Spleen (tissue), 7 donors: ENCODE measurements around the gene PRKCQ.

Experiments
- POLR2A ChIP-seq, 3 donors: fragments of 450-650 bp; IDR thresholded peaks; one replicate each; pipeline ENCODE4 v1.5.1; 2017; ENCODE audit warnings: antibody characterized with exemption in 3 of 3, mild to moderate bottlenecking in 1 of 3
- POLR2AphosphoS5 ChIP-seq, 3 donors: sonication (generic); formaldehyde crosslinking; IDR thresholded peaks; one replicate each; pipeline ENCODE4 v1.5.1; 2017; ENCODE audit warnings: antibody characterized with exemption in 3 of 3
- TF ChIP-seq, protein P1 (sequence below), 11 experiments: fragments of 200-600 bp in 7 of 11; fragments of 450-650 bp in 4 of 11; sonication (generic) in 4 of 11; IDR thresholded peaks in 8 of 11; conservative IDR thresholded peaks in 3 of 11; 1 replicate in 7 of 11; 2 replicates in 4 of 11; pipeline versions ENCODE4 v1.4.0 to v1.8.0; 2016 to 2021; ENCODE audit warnings: antibody characterized with exemption in 11 of 11, inconsistent platforms in 4 of 11, mild to moderate bottlenecking in 1 of 11
- donor health status: DM: no; HTN: no; CAD: no; lungs with moderate emphysema.
- donor health status: DM: no; HTN: no; CAD: no.
- donor health status: DM: no; HTN: no; CAD: no.

DNA sequence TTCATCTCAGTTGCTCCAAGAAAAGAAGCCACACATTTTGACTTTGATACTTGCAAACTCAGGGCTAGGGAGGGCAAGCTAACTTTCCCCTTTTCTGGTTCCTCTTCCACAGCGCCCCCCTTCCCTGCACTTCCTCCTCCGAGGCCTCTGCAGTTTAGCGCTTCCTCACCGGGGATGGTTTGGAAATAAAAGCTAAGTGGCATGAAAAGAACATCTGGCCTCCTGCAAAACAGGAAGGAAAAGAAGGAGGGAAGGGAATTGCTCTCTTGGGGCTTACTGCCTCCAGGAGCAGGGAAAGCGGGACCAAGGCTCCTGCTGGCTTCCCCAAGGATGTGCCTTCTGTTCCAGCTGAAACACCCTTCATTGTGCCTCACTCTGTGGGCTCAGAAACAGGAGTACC lies 42.3 kb downstream of the PRKCQ start:
- TF ChIP-seq, protein P1, sequence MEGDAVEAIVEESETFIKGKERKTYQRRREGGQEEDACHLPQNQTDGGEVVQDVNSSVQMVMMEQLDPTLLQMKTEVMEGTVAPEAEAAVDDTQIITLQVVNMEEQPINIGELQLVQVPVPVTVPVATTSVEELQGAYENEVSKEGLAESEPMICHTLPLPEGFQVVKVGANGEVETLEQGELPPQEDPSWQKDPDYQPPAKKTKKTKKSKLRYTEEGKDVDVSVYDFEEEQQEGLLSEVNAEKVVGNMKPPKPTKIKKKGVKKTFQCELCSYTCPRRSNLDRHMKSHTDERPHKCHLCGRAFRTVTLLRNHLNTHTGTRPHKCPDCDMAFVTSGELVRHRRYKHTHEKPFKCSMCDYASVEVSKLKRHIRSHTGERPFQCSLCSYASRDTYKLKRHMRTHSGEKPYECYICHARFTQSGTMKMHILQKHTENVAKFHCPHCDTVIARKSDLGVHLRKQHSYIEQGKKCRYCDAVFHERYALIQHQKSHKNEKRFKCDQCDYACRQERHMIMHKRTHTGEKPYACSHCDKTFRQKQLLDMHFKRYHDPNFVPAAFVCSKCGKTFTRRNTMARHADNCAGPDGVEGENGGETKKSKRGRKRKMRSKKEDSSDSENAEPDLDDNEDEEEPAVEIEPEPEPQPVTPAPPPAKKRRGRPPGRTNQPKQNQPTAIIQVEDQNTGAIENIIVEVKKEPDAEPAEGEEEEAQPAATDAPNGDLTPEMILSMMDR (IDR thresholded peaks at IDR 0.05 in 8 of 11, conservative IDR thresholded peaks at IDR 0.05 in 3 of 11): no peak
- no peak for TF ChIP-seq POLR2A (IDR thresholded peaks at IDR 0.05)
- no peak for TF ChIP-seq POLR2AphosphoS5 (IDR thresholded peaks at IDR 0.05)
